Esophagus squamous epithelium (tissue), 4 donors: ENCODE measurements around the gene CACNA1I.

ENCODE experiments used
- CTCF ChIP-seq, 6 experiments: fragments of 450-650 bp in 4 of 6; fragments of 200-600 bp in 2 of 6; sonication (generic) in 2 of 6; IDR thresholded peaks; one replicate each; pipeline ENCODE4 v1.5.1; 2016 to 2019; ENCODE audit warnings: antibody characterized with exemption in 6 of 6, mild to moderate bottlenecking in 4 of 6, moderate library complexity in 4 of 6
- POLR2A ChIP-seq, 4 donors: fragments of 450-650 bp; IDR thresholded peaks; one replicate each; pipeline ENCODE4 v1.6.1; 2017; ENCODE audit warnings: antibody characterized with exemption in 4 of 4, mild to moderate bottlenecking in 4 of 4, moderate library complexity in 3 of 4

GRCh38 chr22:39663751-39664150 lies 93.2 kb downstream of the CACNA1I start:
- TF ChIP-seq CTCF (IDR thresholded peaks at IDR 0.05) (no peak), POLR2A (IDR thresholded peaks at IDR 0.05) (no peak)
